WI38 (cell line): ENCODE data around the gene TPPP2.

Source experiments
- H3K4me3 ChIP-seq: 2 replicates; pipeline ENCODE4 v1.5.1; 2011; ENCODE audit warnings: low read depth, mild to moderate bottlenecking, control low read depth, low read length
- CTCF ChIP-seq: IDR thresholded peaks from 2 replicates; pipeline ENCODE4 v1.5.1; 2012; ENCODE audit warnings: low read depth, mild to moderate bottlenecking, control low read depth, low read length

The TPPP2 gene

GRCh38 chr14:20989787-20990600 lies 40.0 kb upstream of the TPPP2 start, which contains the start of gene METTL17:
Gene METTL17 (plus strand): TSS chr14:20989980. CDS start chr14:20990003, 23 bp downstream.
- TF ChIP-seq CTCF = peak; percentile 26
- H3K4me3 ChIP-seq = peak within 1 kb of the TSS; percentile 78

- no peak overlapping the region for H3K4me3 ChIP-seq
- TF ChIP-seq CTCF = no peak
These were observed 33.5 kb upstream of the TPPP2 start for GRCh38 chr14:20996521-20996920.

GRCh38 chr14:20997115-20997514 lies 32.9 kb upstream of the TPPP2 start:
- no peak for TF ChIP-seq CTCF

GRCh38 chr14:20997564-20997963 lies 32.5 kb upstream of the TPPP2 start:
- no peak overlapping the region for H3K4me3 ChIP-seq
- no peak for TF ChIP-seq CTCF

More at GRCh38 chr14:20997115-20997514, 32.9 kb upstream of the TPPP2 start:
- no peak overlapping the region for H3K4me3 ChIP-seq

GRCh38 chr14:20998139-20998538 lies 31.9 kb upstream of the TPPP2 start:
- no peak for TF ChIP-seq CTCF
- no peak overlapping the region for H3K4me3 ChIP-seq

GRCh38 chr14:20998674-20999366 lies 31.2 kb upstream of the TPPP2 start, which contains the start of gene SLC39A2:
Gene SLC39A2 (plus strand): TSS chr14:20999293. CDS start chr14:20999447, 154 bp downstream.
- TF ChIP-seq CTCF = no peak
- no peak within 1 kb of the TSS for H3K4me3 ChIP-seq

- H3K4me3 ChIP-seq = no peak overlapping the region
- TF ChIP-seq CTCF = no peak
These were observed 30.4 kb upstream of the TPPP2 start for GRCh38 chr14:20999591-20999990.
